ENCODE results near the gene RPAP2. TPM values are rescaled to one million over a fixed set of nuclear protein-coding genes. Genes with fewer than 3 reads are reported as not detected.

RPAP2 gene
- total RNA-seq, 1 experiment from 2014 or later: 19.8 TPM

DNA sequence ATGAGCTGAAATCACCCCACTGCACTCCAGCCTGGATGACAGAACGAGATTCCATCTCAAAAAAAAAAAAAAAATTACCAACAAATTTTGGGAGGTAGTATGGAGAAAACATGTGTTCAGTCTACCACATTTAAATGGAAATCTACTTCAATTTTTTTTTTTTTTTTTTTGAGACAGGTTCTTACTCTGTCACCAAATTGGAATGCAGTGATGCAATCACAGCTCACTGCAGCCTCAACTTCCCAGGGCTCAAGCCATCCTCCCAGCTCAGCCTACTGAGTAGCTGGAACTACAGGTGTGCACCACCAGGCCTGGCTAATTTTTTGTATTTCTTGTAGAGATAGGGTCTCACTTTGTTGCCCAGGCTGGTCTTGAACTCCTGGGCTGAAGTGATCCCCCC, 105.8 kb downstream of the RPAP2 start:
- Mint-ChIP-seq H3K27ac (no peak overlapping the region), H3K9me3 (peaks cover 28% of the 10 kb centered on the region), H3K4me3 (no peak overlapping the region), H3K36me3 (peaks cover 13% of the 10 kb centered on the region), H3K4me1 (no peaks in the 10 kb centered on the region), H3K27me3 (ENCODE audit: low read depth) (no peaks in the 10 kb centered on the region)
- TF ChIP-seq CBFB (CRISPR knock-in tag; IDR thresholded peaks at IDR 0.05; ENCODE audit: low read depth) (no peak), NR2C2 (CRISPR knock-in tag; IDR thresholded peaks at IDR 0.05) (no peak), FOXP1 (CRISPR knock-in tag; IDR thresholded peaks at IDR 0.05; ENCODE audit: borderline replicate concordance) (no peak), SP1 (CRISPR knock-in tag; conservative IDR thresholded peaks at IDR 0.05) (no peak), EMX1 (CRISPR knock-in tag; IDR thresholded peaks at IDR 0.05) (no peak), GRHL2 (CRISPR knock-in tag; IDR thresholded peaks at IDR 0.05; ENCODE audit: insufficient replicate concordance, severe bottlenecking) (no peak), ZNF121 (CRISPR knock-in tag; IDR thresholded peaks at IDR 0.05) (no peak), ZBTB21 (CRISPR knock-in tag; IDR thresholded peaks at IDR 0.05; ENCODE audit: borderline replicate concordance) (no peak), OVOL2 (CRISPR knock-in tag; IDR thresholded peaks at IDR 0.05; ENCODE audit: borderline replicate concordance) (no peak), ATF6 (CRISPR knock-in tag; IDR thresholded peaks at IDR 0.05) (no peak), ZNF138 (CRISPR knock-in tag; conservative IDR thresholded peaks at IDR 0.05) (no peak), FOXK1 (CRISPR knock-in tag; IDR thresholded peaks at IDR 0.05) (no peak), ZNF423 (CRISPR knock-in tag; IDR thresholded peaks at IDR 0.05) (no peak), RELA (CRISPR knock-in tag; IDR thresholded peaks at IDR 0.05; ENCODE audit: borderline replicate concordance) (no peak), JAZF1 (CRISPR knock-in tag; IDR thresholded peaks at IDR 0.05) (no peak), TP53 (CRISPR knock-in tag; IDR thresholded peaks at IDR 0.05) (no peak)
- TF ChIP-seq, protein P1, sequence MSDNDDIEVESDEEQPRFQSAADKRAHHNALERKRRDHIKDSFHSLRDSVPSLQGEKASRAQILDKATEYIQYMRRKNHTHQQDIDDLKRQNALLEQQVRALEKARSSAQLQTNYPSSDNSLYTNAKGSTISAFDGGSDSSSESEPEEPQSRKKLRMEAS (CRISPR knock-in tag; IDR thresholded peaks at IDR 0.05): no peak
- DNase-seq (ENCODE audit: low spot score): no peak
- no peak for ATAC-seq
- CTCF ChIA-PET: interaction anchor here (0.7 kb wide), 1 partner anchor 38 kb away, joined by 3 read pairs; no protein-coding TSS in a partner anchor
- POLR2A ChIA-PET: no interaction called here

DNA sequence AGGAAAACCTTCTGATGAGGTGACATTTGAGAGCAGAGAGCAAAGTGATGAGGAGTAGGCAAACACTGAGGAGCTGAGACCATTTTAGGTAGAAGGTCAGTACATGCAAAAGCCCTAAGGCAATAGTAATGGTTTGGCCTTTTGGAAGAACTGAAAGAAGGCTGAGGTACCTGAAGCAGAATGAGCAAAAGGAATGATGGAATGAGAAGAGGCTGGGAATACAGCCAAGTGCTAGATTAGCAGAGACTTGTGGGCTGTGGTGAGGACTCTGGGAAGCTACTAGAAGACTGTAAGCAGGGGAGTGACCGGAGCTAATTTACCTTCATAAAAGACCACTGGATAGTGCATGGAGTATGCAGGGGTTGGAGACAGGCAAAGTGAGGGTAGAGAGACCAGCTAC, 110.0 kb downstream of the RPAP2 start:
- H3K9me3 Mint-ChIP-seq: peaks cover 12% of the 10 kb centered on the region
- H3K27me3 Mint-ChIP-seq (ENCODE audit: low read depth): no peaks in the 10 kb centered on the region
- ATAC-seq: no peak
- TF ChIP-seq NFE2L1 (CRISPR knock-in tag; IDR thresholded peaks at IDR 0.05): no peak
- no peak for TF ChIP-seq JUN (CRISPR knock-in tag; IDR thresholded peaks at IDR 0.05)
- TF ChIP-seq, protein P2, sequence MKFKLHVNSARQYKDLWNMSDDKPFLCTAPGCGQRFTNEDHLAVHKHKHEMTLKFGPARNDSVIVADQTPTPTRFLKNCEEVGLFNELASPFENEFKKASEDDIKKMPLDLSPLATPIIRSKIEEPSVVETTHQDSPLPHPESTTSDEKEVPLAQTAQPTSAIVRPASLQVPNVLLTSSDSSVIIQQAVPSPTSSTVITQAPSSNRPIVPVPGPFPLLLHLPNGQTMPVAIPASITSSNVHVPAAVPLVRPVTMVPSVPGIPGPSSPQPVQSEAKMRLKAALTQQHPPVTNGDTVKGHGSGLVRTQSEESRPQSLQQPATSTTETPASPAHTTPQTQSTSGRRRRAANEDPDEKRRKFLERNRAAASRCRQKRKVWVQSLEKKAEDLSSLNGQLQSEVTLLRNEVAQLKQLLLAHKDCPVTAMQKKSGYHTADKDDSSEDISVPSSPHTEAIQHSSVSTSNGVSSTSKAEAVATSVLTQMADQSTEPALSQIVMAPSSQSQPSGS (CRISPR knock-in tag; IDR thresholded peaks at IDR 0.05; ENCODE audit: borderline replicate concordance, low read depth): no peak
- TF ChIP-seq, protein P3, sequence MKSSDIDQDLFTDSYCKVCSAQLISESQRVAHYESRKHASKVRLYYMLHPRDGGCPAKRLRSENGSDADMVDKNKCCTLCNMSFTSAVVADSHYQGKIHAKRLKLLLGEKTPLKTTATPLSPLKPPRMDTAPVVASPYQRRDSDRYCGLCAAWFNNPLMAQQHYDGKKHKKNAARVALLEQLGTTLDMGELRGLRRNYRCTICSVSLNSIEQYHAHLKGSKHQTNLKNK (CRISPR knock-in tag; IDR thresholded peaks at IDR 0.05): no peak
- TF ChIP-seq ZNF512 (CRISPR knock-in tag; IDR thresholded peaks at IDR 0.05; ENCODE audit: borderline replicate concordance): no peak
- no peak for TF ChIP-seq NFYB (CRISPR knock-in tag; conservative IDR thresholded peaks at IDR 0.05; ENCODE audit: low read depth)
- TF ChIP-seq IRF2 (CRISPR knock-in tag; IDR thresholded peaks at IDR 0.05; ENCODE audit: borderline replicate concordance, low read depth): no peak
- CTCF ChIA-PET: interaction anchor here (0.5 kb wide), 1 partner anchor 37 kb away, joined by 3 read pairs; no protein-coding TSS in a partner anchor
- no peaks in the 10 kb centered on the region for H3K4me1 Mint-ChIP-seq
- peaks cover 9% of the 10 kb centered on the region for H3K36me3 Mint-ChIP-seq
- no peak for DNase-seq (ENCODE audit: low spot score)
- POLR2A ChIA-PET: no interaction called here
- H3K4me3 Mint-ChIP-seq: no peak overlapping the region
- no peak overlapping the region for H3K27ac Mint-ChIP-seq

All from WTC11 (cell line).